ENCODE results near the gene DNAJB12.

Gene DNAJB12

GRCh38 chr10:72285972-72286521, 68.7 kb downstream of the DNAJB12 start:
- no peak for DNase-seq

- no peak for DNase-seq
These were observed 71.6 kb downstream of the DNAJB12 start for GRCh38 chr10:72283131-72283530.

Data from NCI-H187 treated with DMSO at 0.1 percent for 48 hours (cell line).